GM19463 (cell line): ENCODE results near the gene ZCCHC10.
"Not testable (repeated sequence)": the region's sequence is repeated elsewhere in the genome, so short reads cannot be mapped to it uniquely, and the experiment has no call there.

Experiments
- ATAC-seq: cut with Tn5 transposase; IDR thresholded peaks from one replicate; pipeline ENCODE4 v1.9.1; 2021; ENCODE audit warnings: mild to moderate bottlenecking, moderate library complexity; ENCODE audit not compliant: unreplicated experiment

ZCCHC10 gene

GRCh38 chr5:132979976-132980375 lies 46.4 kb downstream of the ZCCHC10 start:
- ATAC-seq = no peak

- no peak for ATAC-seq
Measured at GRCh38 chr5:132979367-132979940, 46.9 kb downstream of the ZCCHC10 start.

GRCh38 chr5:132976852-132977251 lies 49.5 kb downstream of the ZCCHC10 start:
- ATAC-seq = no peak

- not testable (repeated sequence) for ATAC-seq
Measured at GRCh38 chr5:132972436-132972828, 53.9 kb downstream of the ZCCHC10 start.

- ATAC-seq = no peak
Measured at GRCh38 chr5:132971483-132972435, 54.6 kb downstream of the ZCCHC10 start.

GRCh38 chr5:132965120-132965519 lies 61.2 kb downstream of the ZCCHC10 start:
- no peak for ATAC-seq

- ATAC-seq = peak; percentile 95
Measured at GRCh38 chr5:132963171-132964104, 62.9 kb downstream of the ZCCHC10 start, which contains the start of gene AFF4. Gene AFF4, minus strand, starts transcription at chr5:132963634. Its CDS starts 26,445 bp downstream, at chr5:132937189.

GRCh38 chr5:132962429-132963021 lies 63.8 kb downstream of the ZCCHC10 start:
- no peak for ATAC-seq

- ATAC-seq = no peak
Measured at GRCh38 chr5:132961887-132962286, 64.5 kb downstream of the ZCCHC10 start.

- not testable (repeated sequence) for ATAC-seq
Measured at GRCh38 chr5:132961123-132961815, 65.1 kb downstream of the ZCCHC10 start.

- ATAC-seq = not testable (repeated sequence)
Measured at GRCh38 chr5:132956166-132956799, 70.1 kb downstream of the ZCCHC10 start.

- no peak for ATAC-seq
Measured at GRCh38 chr5:132953710-132954109, 72.6 kb downstream of the ZCCHC10 start.

GRCh38 chr5:132952829-132953228 lies 73.5 kb downstream of the ZCCHC10 start:
- ATAC-seq = no peak

GRCh38 chr5:132951897-132952296 lies 74.5 kb downstream of the ZCCHC10 start:
- no peak for ATAC-seq

- ATAC-seq = no peak
Measured at GRCh38 chr5:132949136-132949535, 77.2 kb downstream of the ZCCHC10 start.

- no peak for ATAC-seq
Measured at GRCh38 chr5:132947671-132948070, 78.7 kb downstream of the ZCCHC10 start.
